Activated T-cell treated with anti-CD3 and anti-CD28 coated beads for 1 hour (primary cell): ENCODE measurements around the gene SH3PXD2A.

Experiments used
- DNase-seq: peaks from one replicate; pipeline ENCODE4 v3.0.0-alpha.2; 2020; ENCODE audit warnings: low read depth

Gene SH3PXD2A

GRCh38 chr10:103603382-103603781 lies 252.0 kb downstream of the SH3PXD2A start:
- DNase-seq = no peak

- no peak for DNase-seq
These were observed 252.6 kb downstream of the SH3PXD2A start for GRCh38 chr10:103602852-103603155.

GRCh38 chr10:103602028-103602851 lies 253.1 kb downstream of the SH3PXD2A start:
- DNase-seq = no peak

- no peak for DNase-seq
These were observed 254.3 kb downstream of the SH3PXD2A start for GRCh38 chr10:103600956-103601569.

DNA sequence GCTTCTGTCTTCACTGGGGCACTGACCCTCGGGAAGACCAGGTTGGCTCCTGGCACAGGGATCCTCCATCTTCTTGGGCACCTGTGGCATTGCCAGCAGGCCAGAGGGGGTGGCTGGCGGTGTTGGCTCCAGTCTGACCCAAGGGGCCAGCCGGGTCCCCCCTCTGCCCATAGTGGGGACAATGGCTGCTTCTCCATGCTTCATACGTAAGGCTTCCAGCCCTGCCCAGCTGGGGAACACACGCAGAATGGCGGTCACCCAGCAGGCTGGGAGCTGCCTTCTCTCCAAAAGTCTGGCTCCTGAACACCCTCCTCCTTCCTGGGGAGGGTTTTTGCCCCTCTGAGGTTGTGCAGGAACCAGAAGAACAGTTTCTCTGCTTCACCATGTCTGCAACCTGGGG lies 255.1 kb downstream of the SH3PXD2A start:
- no peak for DNase-seq

DNA sequence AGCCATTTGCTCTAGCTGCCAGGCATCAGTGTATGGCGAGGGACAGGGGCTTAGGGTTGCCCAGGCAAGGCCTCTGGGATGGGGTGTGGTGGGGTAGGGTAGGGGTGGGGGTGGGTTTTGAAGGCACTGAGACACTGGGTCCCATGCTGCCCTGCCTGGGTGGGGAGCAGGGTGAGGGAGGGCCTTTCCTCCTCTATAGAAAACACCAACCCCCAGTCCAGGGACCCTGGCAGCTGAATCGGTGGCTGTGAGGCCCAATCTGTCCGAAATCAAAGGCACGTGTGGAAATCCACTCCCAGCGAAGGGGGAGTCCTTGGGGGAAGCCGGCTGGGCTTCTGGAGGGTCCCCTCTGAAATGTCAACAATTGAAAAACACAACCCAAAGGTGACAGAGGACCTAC lies 255.5 kb downstream of the SH3PXD2A start:
- no peak for DNase-seq

DNA sequence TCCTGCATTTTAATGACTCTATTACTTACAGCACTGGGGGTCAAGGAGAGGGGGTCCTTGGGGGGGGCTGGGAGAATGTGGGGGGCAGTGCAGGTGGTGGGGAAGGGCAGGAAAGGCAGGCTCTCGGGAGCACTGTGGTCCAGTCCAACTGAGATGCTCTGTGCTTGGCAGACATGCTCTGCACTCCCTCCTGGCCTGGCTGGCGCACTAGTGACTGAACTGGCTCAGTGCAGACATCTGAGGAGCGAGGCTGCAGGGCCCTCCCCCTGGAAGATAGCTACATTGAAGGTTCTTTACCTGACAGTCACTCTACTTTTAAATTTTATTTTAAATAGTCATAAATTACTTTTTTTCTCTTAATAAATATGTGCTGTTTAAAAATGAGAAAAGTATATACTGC lies 256.2 kb downstream of the SH3PXD2A start:
- no peak for DNase-seq

- no peak for DNase-seq
These were observed 256.7 kb downstream of the SH3PXD2A start for GRCh38 chr10:103598654-103599115.

GRCh38 chr10:103597003-103597402 lies 258.4 kb downstream of the SH3PXD2A start:
- no peak for DNase-seq

DNA sequence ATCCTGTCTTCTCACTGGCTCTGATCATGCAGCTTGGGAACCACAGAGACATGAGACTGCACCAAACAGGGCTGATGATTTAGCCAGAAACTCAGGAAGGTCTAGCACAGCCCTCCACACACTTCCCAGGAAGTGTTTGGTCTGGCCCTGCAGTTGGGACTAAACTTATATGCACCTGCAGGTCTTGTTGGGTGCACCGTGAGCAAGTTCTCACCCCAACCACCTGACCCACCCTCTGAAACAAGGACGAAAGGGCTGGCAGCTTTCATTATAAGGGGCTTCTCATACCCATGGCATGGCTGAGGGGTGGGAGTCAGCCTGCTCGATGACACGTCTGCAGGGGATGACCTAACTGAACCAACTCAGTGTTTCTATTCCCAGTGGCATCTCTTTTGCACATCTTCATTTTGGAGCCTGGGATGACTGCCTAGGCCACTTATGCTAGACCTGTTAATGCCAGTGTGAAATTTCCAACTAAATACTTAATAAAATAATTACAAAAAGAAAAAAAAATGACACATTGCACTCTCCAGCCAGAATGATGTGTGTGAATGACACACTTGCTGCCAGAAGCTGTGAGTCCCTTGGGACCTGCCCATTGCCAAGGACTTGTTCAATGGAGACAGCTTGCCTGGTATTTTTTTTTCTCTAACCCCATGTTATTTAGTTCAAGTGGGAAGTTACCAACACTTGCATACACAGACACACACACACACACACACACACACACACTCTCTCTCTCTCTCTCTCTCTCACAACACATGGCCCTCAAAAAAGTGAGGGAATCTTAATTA lies 259.2 kb downstream of the SH3PXD2A start:
- no peak for DNase-seq

DNA sequence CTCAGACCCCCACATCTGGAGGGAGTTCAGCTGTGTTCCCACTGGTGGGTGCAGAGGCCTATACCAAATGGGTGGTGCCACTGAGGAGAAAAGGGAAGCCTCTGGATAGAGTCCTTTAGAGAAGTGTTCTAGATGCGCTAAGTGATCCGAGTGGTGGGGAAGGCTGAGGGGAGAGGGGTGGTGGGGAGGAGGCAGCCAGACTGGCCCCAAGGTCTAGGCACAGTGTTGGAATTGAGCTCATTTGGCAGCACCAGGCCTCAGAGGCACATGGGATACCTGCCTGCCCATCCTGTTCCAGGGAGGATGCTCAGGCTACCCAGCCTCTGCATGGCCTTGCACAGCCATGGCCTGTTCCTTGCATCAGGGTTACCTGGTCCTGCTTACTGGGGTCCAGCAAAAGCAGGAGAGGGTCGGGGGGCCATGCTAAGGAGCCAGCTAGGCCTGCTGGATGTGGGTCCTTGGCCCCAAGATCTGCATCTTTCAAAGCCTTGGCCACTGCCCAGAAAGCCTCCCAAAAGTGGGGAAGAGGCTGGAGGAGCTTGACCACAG lies 262.3 kb downstream of the SH3PXD2A start:
- DNase-seq = no peak

- DNase-seq = peak; percentile 27
These were observed 263.0 kb downstream of the SH3PXD2A start for GRCh38 chr10:103592186-103593021.

GRCh38 chr10:103590744-103591291 lies 264.6 kb downstream of the SH3PXD2A start:
- no peak for DNase-seq

- no peak for DNase-seq
These were observed 265.3 kb downstream of the SH3PXD2A start for GRCh38 chr10:103590060-103590459.

DNA sequence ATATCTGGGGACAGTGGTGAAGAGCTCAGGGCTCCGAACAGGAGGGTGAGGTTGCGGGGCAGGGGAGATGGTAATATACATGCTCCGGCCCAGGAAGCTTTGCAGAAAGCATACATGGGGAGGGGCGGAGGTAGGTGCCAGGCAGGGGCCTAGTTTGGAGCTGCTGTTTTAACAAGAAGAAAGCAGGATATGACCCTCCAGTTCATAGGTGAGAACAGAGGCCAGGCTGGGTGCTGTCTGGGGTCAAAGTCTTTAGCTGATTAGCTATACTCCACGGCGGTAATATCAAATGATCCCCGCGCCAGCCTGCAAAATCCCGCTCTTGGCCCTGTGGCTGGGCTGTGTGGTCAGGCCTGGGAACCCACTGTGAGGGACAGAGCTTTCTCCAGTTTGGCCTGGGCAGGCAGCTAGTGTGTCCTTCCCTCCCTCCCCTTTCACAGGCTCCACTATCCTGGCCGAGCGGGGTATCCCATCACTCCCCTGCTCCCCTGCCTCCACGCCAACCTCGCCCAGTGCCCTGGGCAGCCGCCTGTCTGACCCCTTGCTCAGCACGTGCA lies 266.2 kb downstream of the SH3PXD2A start:
- DNase-seq = no peak

- DNase-seq = no peak
These were observed 268.3 kb downstream of the SH3PXD2A start for GRCh38 chr10:103587073-103587472.

- DNase-seq = no peak
These were observed 270.4 kb downstream of the SH3PXD2A start for GRCh38 chr10:103585011-103585405.

DNA sequence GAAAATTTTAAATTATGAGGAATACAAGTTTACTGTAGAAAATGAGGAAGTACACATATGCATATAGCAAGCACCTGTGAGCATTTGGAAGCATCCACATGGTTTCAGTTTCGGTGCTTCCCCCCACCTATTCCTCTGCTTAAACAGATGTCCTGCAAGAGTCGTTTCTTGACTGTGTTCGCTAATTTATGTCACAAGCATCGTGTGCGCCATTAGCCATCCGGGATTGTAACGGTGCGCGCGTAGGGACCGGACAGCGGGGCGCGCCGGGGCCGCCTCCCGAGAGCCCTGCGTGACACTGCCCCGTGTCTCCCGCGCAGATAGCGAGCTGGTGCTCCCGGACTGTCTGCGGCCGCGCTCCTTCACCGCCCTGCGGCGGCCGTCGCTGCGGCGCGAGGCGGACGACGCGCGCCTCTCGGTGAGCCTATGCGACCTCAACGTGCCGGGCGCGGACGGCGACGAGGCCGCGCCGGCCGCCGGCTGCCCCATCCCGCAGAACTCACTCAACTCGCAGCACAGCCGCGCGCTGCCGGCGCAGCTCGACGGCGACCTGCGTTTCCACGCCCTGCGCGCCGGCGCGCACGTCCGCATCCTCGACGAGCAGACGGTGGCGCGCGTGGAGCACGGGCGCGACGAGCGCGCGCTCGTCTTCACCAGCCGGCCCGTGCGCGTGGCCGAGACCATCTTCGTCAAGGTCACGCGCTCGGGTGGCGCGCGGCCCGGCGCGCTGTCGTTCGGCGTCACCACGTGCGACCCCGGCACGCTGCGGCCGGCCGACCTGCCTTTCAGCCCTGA lies 271.0 kb downstream of the SH3PXD2A start:
- peak; percentile 62 for DNase-seq

GRCh38 chr10:103583871-103584215 lies 271.5 kb downstream of the SH3PXD2A start:
- no peak for DNase-seq
